GM19351 (cell line): ENCODE results near the gene LAGE3.

Experiments used
- ATAC-seq: cut with Tn5 transposase; IDR thresholded peaks from one replicate; pipeline ENCODE4 v1.9.1; 2021; ENCODE audit warnings: mild to moderate bottlenecking, moderate library complexity; ENCODE audit not compliant: unreplicated experiment

The LAGE3 gene

GRCh38 chrX:154481195-154481594 lies 2.1 kb upstream of the LAGE3 start:
- no peak for ATAC-seq

DNA sequence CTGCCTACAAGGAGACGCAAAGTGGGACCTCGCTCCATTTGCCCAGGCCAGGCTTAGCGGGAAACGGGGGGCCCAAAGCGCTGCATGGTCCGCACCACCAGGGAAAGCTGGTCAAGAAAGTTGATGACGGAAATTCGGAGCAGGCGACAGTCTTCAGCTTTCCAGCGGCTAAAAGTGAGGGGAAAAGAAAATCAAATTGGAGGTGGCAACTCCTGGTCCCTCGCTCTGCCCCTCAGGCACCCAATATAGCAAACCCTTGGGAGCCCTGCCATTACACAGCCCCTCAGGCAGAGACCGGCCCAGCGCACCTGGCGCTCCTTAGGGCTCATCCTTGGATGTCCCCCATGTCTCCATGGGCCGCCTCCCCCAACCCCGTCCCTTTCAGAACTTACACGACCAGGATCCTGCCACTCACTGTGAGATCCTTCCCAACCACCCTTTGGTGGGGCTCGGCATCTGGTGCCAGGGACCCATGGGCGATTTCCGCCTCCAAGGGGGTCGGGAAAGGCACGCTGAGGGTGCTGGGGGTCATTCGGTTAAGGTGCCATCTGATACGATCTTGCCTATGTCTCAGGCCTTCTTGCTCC lies 1.1 kb downstream of the LAGE3 start:
- no peak for ATAC-seq

- no peak for ATAC-seq
Measured at GRCh38 chrX:154476821-154477220, 2.3 kb downstream of the LAGE3 start.

DNA sequence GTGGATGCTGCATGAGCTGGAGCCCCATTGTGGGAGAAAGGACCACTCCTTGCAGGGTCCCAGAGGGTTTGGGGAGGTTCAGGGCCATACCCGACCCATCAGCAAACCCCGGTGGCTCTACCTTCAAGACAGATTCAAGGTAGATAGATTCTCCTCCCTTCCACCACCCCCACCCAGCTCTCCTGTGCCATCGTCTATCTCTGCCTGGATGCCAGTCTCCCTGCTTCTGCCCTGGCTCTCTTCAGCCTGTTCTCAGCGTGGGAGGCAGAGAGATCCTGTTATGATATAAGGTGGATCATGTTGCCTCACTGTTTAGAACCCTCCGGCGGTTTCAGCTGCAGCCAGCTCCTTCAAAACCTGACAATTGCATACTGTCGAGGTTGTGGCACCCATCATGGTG lies 5.4 kb downstream of the LAGE3 start:
- no peak for ATAC-seq

DNA sequence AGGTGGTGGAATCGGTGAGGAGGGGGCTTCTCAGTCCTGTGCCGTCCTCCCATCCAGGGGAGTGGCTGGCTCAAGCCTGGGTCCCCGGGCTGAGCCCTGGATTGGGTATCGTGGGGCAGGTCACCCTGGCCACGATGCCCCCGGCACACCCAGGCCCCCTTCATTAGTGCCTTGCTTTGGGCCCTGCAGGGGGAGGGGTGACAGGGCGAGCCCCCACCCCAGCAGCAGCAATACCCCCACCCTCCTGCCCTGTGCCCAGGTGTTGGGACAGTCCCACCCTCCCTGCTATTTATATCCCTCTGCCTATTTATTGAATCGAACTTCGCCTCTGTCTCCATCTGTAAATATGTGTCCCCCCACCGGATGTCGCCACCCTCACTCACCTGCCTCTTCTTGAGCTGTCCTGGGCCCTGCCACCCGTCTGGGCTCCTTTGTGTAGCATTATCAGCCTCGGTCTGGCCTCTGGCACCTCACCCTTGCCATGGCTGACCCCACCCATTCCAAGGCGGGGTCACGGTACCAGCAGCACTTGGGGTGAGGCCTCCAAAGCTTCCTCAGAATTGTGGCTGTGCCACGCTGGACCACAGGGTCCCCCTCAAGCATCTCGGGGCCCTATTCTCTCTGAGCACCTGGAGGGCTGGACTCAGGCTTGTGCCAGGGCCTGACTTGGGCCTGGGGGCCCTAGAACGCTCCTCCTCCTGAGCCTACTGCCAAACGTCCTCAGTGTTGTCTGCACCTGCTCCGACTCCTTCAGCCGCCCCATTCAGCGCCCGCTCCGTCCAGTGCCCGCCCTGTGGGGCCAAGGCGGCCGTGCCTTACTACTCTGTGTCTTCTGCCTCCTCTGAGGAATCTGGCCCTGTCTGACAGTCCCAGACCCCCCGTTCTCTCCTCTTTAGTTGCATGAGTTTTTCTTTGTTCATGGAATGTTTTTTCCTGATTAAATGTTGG lies 6.1 kb downstream of the LAGE3 start:
- ATAC-seq = no peak

- no peak for ATAC-seq
Measured at GRCh38 chrX:154471839-154472684, 7.0 kb downstream of the LAGE3 start.

GRCh38 chrX:154470914-154471568 lies 8.0 kb downstream of the LAGE3 start:
- ATAC-seq = no peak

- ATAC-seq = no peak
Measured at GRCh38 chrX:154470434-154470833, 8.6 kb downstream of the LAGE3 start.

- no peak for ATAC-seq
Measured at GRCh38 chrX:154469880-154470279, 9.2 kb downstream of the LAGE3 start.

DNA sequence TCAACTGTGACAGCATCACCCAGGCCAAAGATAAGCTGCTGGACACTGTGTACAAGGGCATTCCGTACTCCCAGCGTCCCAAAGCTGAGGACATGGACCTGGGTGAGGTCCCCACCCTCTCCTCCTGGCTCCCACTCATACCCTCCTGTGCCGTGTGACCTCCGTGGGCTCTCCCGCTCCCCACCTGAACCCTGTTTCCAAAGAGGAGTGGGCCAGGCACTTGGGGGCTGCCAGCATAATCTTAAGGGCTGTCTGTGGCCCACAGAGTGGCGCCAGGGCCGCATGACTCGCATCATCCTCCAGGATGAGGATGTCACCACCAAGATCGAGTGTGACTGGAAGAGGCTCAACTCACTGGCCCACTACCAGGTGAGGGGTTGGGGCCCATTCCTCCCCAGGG lies 10.0 kb downstream of the LAGE3 start:
- ATAC-seq = no peak

DNA sequence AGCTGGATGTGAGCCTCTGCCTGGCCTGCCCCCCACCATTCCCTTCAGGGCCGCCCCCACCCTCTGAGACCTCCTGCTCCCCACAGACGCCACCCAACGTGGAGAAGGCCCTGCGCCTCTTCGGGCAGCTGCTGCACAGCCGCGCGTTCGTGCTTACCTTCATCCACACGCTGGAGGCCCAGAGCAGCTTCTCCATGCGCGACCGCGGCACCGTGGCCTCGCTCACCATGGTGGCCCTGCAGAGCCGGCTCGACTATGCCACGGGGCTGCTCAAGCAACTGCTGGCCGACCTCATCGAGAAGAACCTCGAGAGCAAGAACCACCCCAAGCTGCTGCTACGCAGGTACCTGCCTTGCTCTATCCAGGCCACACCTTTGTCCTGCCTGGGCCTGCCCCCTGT lies 10.9 kb downstream of the LAGE3 start:
- ATAC-seq = no peak

GRCh38 chrX:154467556-154467955 lies 11.5 kb downstream of the LAGE3 start:
- no peak for ATAC-seq

GRCh38 chrX:154466907-154467306 lies 12.2 kb downstream of the LAGE3 start:
- ATAC-seq = no peak

DNA sequence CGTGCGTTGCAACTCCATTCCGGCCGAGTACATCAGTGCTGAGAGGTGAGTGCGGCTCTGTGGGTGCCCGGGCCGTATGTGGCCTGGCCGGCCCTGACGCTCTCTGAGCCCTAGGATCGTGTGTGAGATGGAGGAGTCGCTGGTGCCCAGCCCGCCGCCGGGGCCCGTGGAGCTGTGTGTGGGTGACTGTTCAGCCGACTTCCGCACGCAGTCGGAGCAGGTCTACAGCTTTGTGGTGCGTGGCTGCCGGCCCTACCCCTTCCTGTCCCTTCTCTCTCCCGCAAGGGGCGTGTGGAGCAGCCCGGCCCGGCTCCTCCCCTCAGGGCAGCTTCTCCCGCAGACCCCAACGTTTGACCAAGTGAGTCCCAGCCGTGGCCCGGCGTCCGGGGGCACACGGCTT lies 13.0 kb downstream of the LAGE3 start:
- ATAC-seq = no peak

GRCh38 chrX:154465601-154466000 lies 13.5 kb downstream of the LAGE3 start:
- no peak for ATAC-seq

GRCh38 chrX:154464806-154465365 lies 14.2 kb downstream of the LAGE3 start:
- ATAC-seq = no peak

DNA sequence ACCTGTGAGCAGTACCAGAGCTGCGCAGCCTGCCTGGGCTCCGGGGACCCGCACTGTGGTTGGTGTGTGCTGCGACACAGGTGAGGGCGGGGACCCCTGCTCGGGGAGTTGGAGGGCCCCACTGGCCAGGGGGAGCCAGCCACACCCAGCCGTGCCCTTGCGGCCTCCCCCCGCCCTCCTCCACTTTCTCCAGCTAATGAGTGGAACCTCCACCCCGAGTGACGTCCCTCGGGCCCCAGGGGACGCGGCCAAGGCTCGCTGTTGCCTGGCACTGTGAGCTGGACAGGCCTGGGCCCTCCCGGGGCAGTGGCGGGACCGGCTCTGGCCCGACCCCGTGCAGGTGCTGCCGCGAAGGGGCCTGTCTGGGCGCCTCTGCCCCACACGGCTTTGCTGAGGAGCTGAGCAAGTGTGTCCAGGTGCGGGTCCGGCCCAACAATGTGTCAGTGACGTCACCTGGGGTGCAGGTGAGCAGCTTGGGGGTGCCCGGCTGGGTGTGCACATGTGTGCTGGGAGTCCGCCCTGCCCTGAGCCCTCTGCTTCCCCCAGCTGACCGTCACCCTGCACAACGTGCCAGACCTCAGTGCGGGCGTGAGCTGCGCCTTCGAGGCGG lies 15.4 kb downstream of the LAGE3 start:
- no peak for ATAC-seq

GRCh38 chrX:154462396-154462795 lies 16.7 kb downstream of the LAGE3 start:
- no peak for ATAC-seq

DNA sequence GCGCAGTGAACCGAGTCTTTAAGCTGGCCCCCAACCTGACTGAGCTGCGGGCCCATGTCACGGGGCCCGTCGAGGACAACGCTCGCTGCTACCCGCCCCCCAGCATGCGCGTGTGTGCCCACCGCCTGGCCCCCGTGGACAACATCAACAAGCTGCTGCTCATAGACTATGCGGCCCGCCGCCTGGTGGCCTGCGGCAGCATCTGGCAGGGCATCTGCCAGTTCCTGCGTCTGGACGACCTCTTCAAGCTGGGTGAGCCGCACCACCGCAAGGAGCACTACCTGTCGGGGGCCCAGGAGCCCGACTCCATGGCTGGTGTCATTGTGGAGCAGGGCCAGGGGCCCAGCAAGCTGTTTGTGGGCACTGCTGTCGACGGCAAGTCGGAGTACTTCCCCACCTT lies 18.8 kb downstream of the LAGE3 start:
- no peak for ATAC-seq

- no peak for ATAC-seq
Measured at GRCh38 chrX:154459832-154460231, 19.2 kb downstream of the LAGE3 start.
